Measurements from ENCODE around the gene THOC1. TPM values are rescaled to one million over a fixed set of nuclear protein-coding genes. Genes with fewer than 3 reads are reported as not detected.

The THOC1 gene
- total RNA-seq, 2 donors from 2014 or later: 81.8 to 99.6 TPM

GRCh38 chr18:269480-270095 lies 1.7 kb upstream of the THOC1 start:
- no peak for DNase-seq
- peaks cover 10% of the 10 kb centered on the region for H3K36me3 ChIP-seq (ENCODE audit: control insufficient read depth, insufficient read depth, low read length)
- peak overlapping the region; percentile 92 for H3K4me3 ChIP-seq (ENCODE audit: low read length)
- Mint-ChIP-seq H3K27ac (no peak overlapping the region), H3K36me3 (ENCODE audit: low read depth) (peaks cover 15% of the 10 kb centered on the region), H3K4me3 (peak overlapping the region; percentile 99), H3K4me1 (peaks cover 30% of the 10 kb centered on the region), H3K9me3 (no peaks in the 10 kb centered on the region), H3K27me3 (ENCODE audit: insufficient read depth) (no peaks in the 10 kb centered on the region)
- 91 to 100% methylated on average over 4 to 6 of the region's 6 CpGs for WGBS, 2 experiments (ENCODE audit: insufficient coverage in 1 of 2, insufficient read length in 1 of 2)
- no peaks in the 10 kb centered on the region for H3K27me3 ChIP-seq (ENCODE audit: control insufficient read depth, insufficient read depth, low read length, poor library complexity, severe bottlenecking)
- H3K9me3 ChIP-seq (ENCODE audit: control insufficient read depth, low read length): no peaks in the 10 kb centered on the region
- H3K27ac ChIP-seq (ENCODE audit: low read depth, low read length): no peak overlapping the region
- peaks cover 2% of the 10 kb centered on the region for H3K4me1 ChIP-seq (ENCODE audit: control insufficient read depth, insufficient read depth, low read length)
- no peak overlapping the region for H3K9ac ChIP-seq (ENCODE audit: extremely low read depth, low read length, poor library complexity, severe bottlenecking)
- TF ChIP-seq CTCF (conservative IDR thresholded peaks at IDR 0.05): no peak

- H3K36me3 ChIP-seq (ENCODE audit: control insufficient read depth, insufficient read depth, low read length): peaks cover 30% of the 10 kb centered on the region
- Mint-ChIP-seq H3K4me3 (peak overlapping the region; percentile 99), H3K4me1 (peaks cover 25% of the 10 kb centered on the region), H3K27me3 (ENCODE audit: insufficient read depth) (no peaks in the 10 kb centered on the region), H3K27ac (peak overlapping the region; percentile 99), H3K36me3 (ENCODE audit: low read depth) (peaks cover 27% of the 10 kb centered on the region), H3K9me3 (no peaks in the 10 kb centered on the region)
- no peak for TF ChIP-seq CTCF (conservative IDR thresholded peaks at IDR 0.05)
- peaks cover 2% of the 10 kb centered on the region for H3K4me1 ChIP-seq (ENCODE audit: control insufficient read depth, insufficient read depth, low read length)
- no peak for DNase-seq
- 0% methylated on average over 8 of the region's 9 CpGs; no CpG with 5 or more reads in 1 of the 2 experiments for WGBS, 2 experiments (ENCODE audit: insufficient coverage in 1 of 2, insufficient read length in 1 of 2)
- H3K27me3 ChIP-seq (ENCODE audit: control insufficient read depth, insufficient read depth, low read length, poor library complexity, severe bottlenecking): no peaks in the 10 kb centered on the region
- peak overlapping the region; percentile 92 for H3K4me3 ChIP-seq (ENCODE audit: low read length)
- peak overlapping the region; percentile 96 for H3K9ac ChIP-seq (ENCODE audit: extremely low read depth, low read length, poor library complexity, severe bottlenecking)
- peak overlapping the region; percentile 65 for H3K27ac ChIP-seq (ENCODE audit: low read depth, low read length)
- no peaks in the 10 kb centered on the region for H3K9me3 ChIP-seq (ENCODE audit: control insufficient read depth, low read length)
Observed at GRCh38 chr18:267380-267687, 513 bp downstream of the THOC1 start.

GRCh38 chr18:261398-262073 lies 6.3 kb downstream of the THOC1 start:
- H3K9me3 Mint-ChIP-seq: no peaks in the 10 kb centered on the region
- DNase-seq: no peak
- Histone ChIP-seq H3K36me3 (ENCODE audit: control insufficient read depth, insufficient read depth, low read length) (peaks cover 78% of the 10 kb centered on the region), H3K9ac (ENCODE audit: extremely low read depth, low read length, poor library complexity, severe bottlenecking) (no peak overlapping the region), H3K27ac (ENCODE audit: low read depth, low read length) (no peak overlapping the region), H3K9me3 (ENCODE audit: control insufficient read depth, low read length) (no peaks in the 10 kb centered on the region), H3K4me3 (ENCODE audit: low read length) (no peak overlapping the region), H3K27me3 (ENCODE audit: control insufficient read depth, insufficient read depth, low read length, poor library complexity, severe bottlenecking) (no peaks in the 10 kb centered on the region), H3K4me1 (ENCODE audit: control insufficient read depth, insufficient read depth, low read length) (no peaks in the 10 kb centered on the region)
- no peaks in the 10 kb centered on the region for H3K4me1 Mint-ChIP-seq
- peak overlapping the region; percentile 45 for H3K27ac Mint-ChIP-seq
- WGBS, 2 experiments (ENCODE audit: insufficient coverage in 1 of 2, insufficient read length in 1 of 2): 94% methylated on average over 2 of the region's 2 CpGs; no CpG with 5 or more reads in 1 of the 2 experiments
- no peak for TF ChIP-seq CTCF (conservative IDR thresholded peaks at IDR 0.05)
- H3K36me3 Mint-ChIP-seq (ENCODE audit: low read depth): peaks cover 56% of the 10 kb centered on the region
- H3K4me3 Mint-ChIP-seq: no peak overlapping the region
- H3K27me3 Mint-ChIP-seq (ENCODE audit: insufficient read depth): no peaks in the 10 kb centered on the region
